C4-2B (cell line): ENCODE data around the gene DCLK2.

Source experiments
- CTCF ChIP-seq: fragments of 450-650 bp; conservative IDR thresholded peaks from 2 replicates; pipeline ENCODE4 v1.5.1; 2017; ENCODE audit warnings: mild to moderate bottlenecking
- ZFX ChIP-seq: fragments of 450-650 bp; IDR thresholded peaks from 2 replicates; pipeline ENCODE4 v1.6.1; 2017

DNA sequence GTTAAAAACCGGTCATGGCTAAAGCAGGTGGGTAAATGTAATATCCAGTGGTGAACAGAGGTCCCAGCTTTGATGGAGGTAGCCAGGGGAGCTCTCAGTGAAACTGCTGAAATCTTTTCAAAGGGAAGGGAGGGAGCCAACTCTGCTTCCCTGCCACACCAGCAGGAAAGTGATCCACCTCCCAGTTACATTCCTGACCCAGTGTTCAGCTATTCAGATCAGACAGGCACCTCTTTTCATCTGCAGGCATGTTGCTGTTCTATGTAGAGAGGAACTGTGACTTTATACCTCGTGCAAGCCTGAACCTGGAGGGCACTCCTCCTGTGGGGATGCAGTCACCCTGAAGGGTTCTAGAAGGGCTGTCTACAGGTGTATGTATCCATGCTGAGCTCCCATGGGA is 37.6 kb downstream of the DCLK2 start:
- TF ChIP-seq CTCF (no peak), ZFX (no peak)
